ENCODE results near the gene CUX1. TPM values are rescaled to one million over a fixed set of nuclear protein-coding genes. Genes with fewer than 3 reads are reported as not detected.

Gene CUX1
- total RNA-seq, 1 experiment from 2014 or later, result 92.4 TPM

DNA sequence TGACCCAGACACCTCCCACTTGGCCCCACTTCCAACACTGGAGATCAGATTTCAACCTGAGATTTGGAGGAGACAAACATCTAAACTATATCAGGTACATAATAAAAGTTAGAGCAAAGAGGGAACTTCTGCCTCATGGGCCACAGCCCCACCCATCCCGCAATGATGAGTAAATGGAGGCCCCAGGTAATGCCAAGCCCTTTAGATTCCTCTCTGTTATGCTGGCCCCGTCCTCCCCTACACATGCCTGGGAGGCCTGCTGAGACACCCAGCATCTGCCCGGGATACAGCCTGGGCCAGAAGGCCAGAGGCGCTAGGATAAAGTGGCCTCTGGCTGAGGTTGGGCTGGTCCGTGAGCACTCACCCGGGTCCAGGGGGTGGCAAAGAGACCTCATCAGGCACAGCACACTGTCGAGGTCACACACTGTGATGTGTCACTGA lies 283.7 kb downstream of the CUX1 start:
- Histone ChIP-seq H3K9ac (ENCODE audit: low read length) (no peak overlapping the region), H3K4me2 (ENCODE audit: low read depth, low read length, poor library complexity, severe bottlenecking) (no peak overlapping the region), H3K4me1 (ENCODE audit: low read length) (no peaks in the 10 kb centered on the region), H4K20me1 (ENCODE audit: insufficient read depth, low read depth, low read length) (no peaks in the 10 kb centered on the region), H3K36me3 (ENCODE audit: insufficient read depth, low read length) (peaks cover 27% of the 10 kb centered on the region; the same call in 1 of the 2 replicates), H3K9me3 (ENCODE audit: low read length) (no peaks in the 10 kb centered on the region), H3K79me2 (ENCODE audit: low read length) (0 out of 2 replicates have a peak, but pooled peaks cover 14% of the 10 kb centered on the region), H3K4me3 (ENCODE audit: low read length) (no peak overlapping the region), H3K27ac (ENCODE audit: low read length) (no peak overlapping the region), H3K9me2 (replicated peaks; ENCODE audit: insufficient read depth, low read length) (no peaks in the 10 kb centered on the region), H2AFZ (ENCODE audit: low read length) (no peak overlapping the region), H3K27me3 (ENCODE audit: low read length) (no peaks in the 10 kb centered on the region)
- DNase-seq, result no peak

- H3K27me3 ChIP-seq (ENCODE audit: low read length), result no peaks in the 10 kb centered on the region
- no peak overlapping the region for H2AFZ ChIP-seq (ENCODE audit: low read length)
- no peak overlapping the region for H3K4me2 ChIP-seq (ENCODE audit: low read depth, low read length, poor library complexity, severe bottlenecking)
- no peak overlapping the region for H3K27ac ChIP-seq (ENCODE audit: low read length)
- DNase-seq, result no peak
- no peaks in the 10 kb centered on the region for H3K9me2 ChIP-seq (replicated peaks; ENCODE audit: insufficient read depth, low read length)
- H4K20me1 ChIP-seq (ENCODE audit: insufficient read depth, low read depth, low read length), result no peaks in the 10 kb centered on the region
- 0 out of 2 replicates have a peak, but pooled peaks cover 10% of the 10 kb centered on the region for H3K79me2 ChIP-seq (ENCODE audit: low read length)
- no peak overlapping the region for H3K9ac ChIP-seq (ENCODE audit: low read length)
- H3K9me3 ChIP-seq (ENCODE audit: low read length), result no peaks in the 10 kb centered on the region
- no peaks in the 10 kb centered on the region for H3K4me1 ChIP-seq (ENCODE audit: low read length)
- H3K4me3 ChIP-seq (ENCODE audit: low read length), result no peak overlapping the region
- H3K36me3 ChIP-seq (ENCODE audit: insufficient read depth, low read length), result peaks cover 26% of the 10 kb centered on the region; the same call in 1 of the 2 replicates
These were observed 284.5 kb downstream of the CUX1 start for GRCh38 chr7:102101926-102102325.

DNA sequence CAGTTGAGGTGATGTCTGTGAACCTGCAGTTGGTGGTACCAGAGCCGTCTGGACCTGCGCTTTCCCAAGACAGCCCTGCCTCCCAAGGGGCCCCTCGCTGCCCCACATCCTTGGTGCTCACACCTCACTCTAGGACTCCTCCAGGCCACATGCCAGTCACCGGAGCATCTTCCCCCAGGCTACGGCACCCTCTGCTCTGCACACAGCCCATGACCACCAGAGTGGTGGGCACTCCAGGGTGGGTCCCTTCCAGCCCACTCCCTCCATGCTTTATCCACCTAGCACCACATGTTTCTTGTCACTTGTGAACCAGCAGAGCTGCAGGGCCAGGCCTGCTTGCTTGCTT lies 285.6 kb downstream of the CUX1 start:
- H3K4me3 ChIP-seq (ENCODE audit: low read length), result no peak overlapping the region
- 0 out of 2 replicates have a peak, but pooled peaks cover 4% of the 10 kb centered on the region for H3K79me2 ChIP-seq (ENCODE audit: low read length)
- H3K9me2 ChIP-seq (replicated peaks; ENCODE audit: insufficient read depth, low read length), result no peaks in the 10 kb centered on the region
- no peak overlapping the region for H3K4me2 ChIP-seq (ENCODE audit: low read depth, low read length, poor library complexity, severe bottlenecking)
- no peak overlapping the region for H3K9ac ChIP-seq (ENCODE audit: low read length)
- H3K4me1 ChIP-seq (ENCODE audit: low read length), result no peaks in the 10 kb centered on the region
- no peak for DNase-seq
- no peaks in the 10 kb centered on the region for H3K9me3 ChIP-seq (ENCODE audit: low read length)
- no peaks in the 10 kb centered on the region for H3K27me3 ChIP-seq (ENCODE audit: low read length)
- no peaks in the 10 kb centered on the region for H4K20me1 ChIP-seq (ENCODE audit: insufficient read depth, low read depth, low read length)
- peaks cover 26% of the 10 kb centered on the region; the same call in 1 of the 2 replicates for H3K36me3 ChIP-seq (ENCODE audit: insufficient read depth, low read length)
- H2AFZ ChIP-seq (ENCODE audit: low read length), result no peak overlapping the region
- no peak overlapping the region for H3K27ac ChIP-seq (ENCODE audit: low read length)

DNA sequence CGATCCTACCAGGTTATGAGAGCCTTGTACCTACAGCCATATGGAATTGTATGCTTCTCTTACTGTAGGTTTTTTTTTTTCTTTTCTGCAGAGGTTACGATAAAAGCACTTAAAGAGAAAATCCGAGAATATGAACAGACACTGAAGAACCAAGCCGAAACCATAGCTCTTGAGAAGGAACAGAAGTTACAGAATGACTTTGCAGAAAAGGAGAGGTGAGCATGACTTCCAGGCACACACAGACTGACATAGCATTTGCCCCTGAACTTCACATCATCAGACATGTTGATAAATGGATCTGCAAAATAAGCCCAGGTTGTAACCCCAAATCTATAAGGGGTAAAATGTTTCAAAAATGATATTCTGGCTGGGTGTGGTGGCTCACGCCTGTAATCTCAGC lies 286.8 kb downstream of the CUX1 start:
- Histone ChIP-seq H3K4me3 (ENCODE audit: low read length) (no peak overlapping the region), H2AFZ (ENCODE audit: low read length) (no peak overlapping the region), H3K9me3 (ENCODE audit: low read length) (no peaks in the 10 kb centered on the region), H3K27ac (ENCODE audit: low read length) (no peak overlapping the region), H4K20me1 (ENCODE audit: insufficient read depth, low read depth, low read length) (no peaks in the 10 kb centered on the region), H3K4me1 (ENCODE audit: low read length) (no peaks in the 10 kb centered on the region), H3K36me3 (ENCODE audit: insufficient read depth, low read length) (peaks cover 26% of the 10 kb centered on the region; the same call in 1 of the 2 replicates), H3K9me2 (replicated peaks; ENCODE audit: insufficient read depth, low read length) (no peaks in the 10 kb centered on the region), H3K9ac (ENCODE audit: low read length) (no peak overlapping the region), H3K79me2 (ENCODE audit: low read length) (0 out of 2 replicates have a peak, but pooled peaks cover 1% of the 10 kb centered on the region), H3K27me3 (ENCODE audit: low read length) (no peaks in the 10 kb centered on the region), H3K4me2 (ENCODE audit: low read depth, low read length, poor library complexity, severe bottlenecking) (no peak overlapping the region)
- no peak for DNase-seq

- Histone ChIP-seq H3K4me1 (ENCODE audit: low read length) (no peaks in the 10 kb centered on the region), H3K27me3 (ENCODE audit: low read length) (no peaks in the 10 kb centered on the region), H2AFZ (ENCODE audit: low read length) (no peak overlapping the region), H3K9me2 (replicated peaks; ENCODE audit: insufficient read depth, low read length) (no peaks in the 10 kb centered on the region), H3K9ac (ENCODE audit: low read length) (no peak overlapping the region), H3K27ac (ENCODE audit: low read length) (no peak overlapping the region), H3K79me2 (ENCODE audit: low read length) (0 out of 2 replicates have a peak, but pooled peaks cover 2% of the 10 kb centered on the region), H3K36me3 (ENCODE audit: insufficient read depth, low read length) (peaks cover 27% of the 10 kb centered on the region; the same call in 1 of the 2 replicates), H3K4me2 (ENCODE audit: low read depth, low read length, poor library complexity, severe bottlenecking) (no peak overlapping the region), H4K20me1 (ENCODE audit: insufficient read depth, low read depth, low read length) (no peaks in the 10 kb centered on the region), H3K9me3 (ENCODE audit: low read length) (no peaks in the 10 kb centered on the region), H3K4me3 (ENCODE audit: low read length) (no peak overlapping the region)
- DNase-seq, result no peak
These were observed 289.2 kb downstream of the CUX1 start for GRCh38 chr7:102106625-102107024.

DNA sequence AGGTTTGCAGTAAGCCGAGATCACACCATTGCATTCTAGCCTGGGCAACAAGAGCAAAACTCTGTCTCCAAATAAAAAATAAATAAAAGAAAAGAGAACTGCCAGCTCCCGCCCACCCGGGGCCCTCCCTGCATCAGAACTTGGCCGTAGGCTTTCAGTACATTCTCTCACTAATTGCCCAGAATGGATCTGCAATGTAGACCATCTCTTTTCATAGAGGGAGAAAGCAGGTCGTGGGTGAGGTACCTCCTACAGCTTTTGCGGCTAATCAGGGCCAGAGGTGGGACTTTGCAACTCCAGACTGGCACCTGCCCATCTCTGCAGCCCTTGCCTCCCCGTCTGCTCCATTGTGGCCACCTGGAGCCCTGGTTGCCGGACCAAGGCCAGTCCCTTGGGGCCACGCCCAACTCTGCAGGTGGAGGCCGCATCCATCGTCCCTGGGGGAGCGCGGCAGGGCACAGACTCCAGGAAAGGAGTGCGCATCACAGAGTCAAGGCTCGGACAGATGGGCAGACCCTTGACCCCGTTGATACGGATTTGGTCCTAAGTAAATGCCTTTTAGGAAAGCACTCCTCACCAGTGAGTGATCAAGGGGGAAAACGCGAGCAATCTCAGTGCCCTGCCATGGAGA lies 290.2 kb downstream of the CUX1 start:
- no peaks in the 10 kb centered on the region for H3K27me3 ChIP-seq (ENCODE audit: low read length)
- H3K4me2 ChIP-seq (ENCODE audit: low read depth, low read length, poor library complexity, severe bottlenecking), result no peak overlapping the region
- no peak overlapping the region for H3K9ac ChIP-seq (ENCODE audit: low read length)
- H3K36me3 ChIP-seq (ENCODE audit: insufficient read depth, low read length), result peaks cover 30% of the 10 kb centered on the region; the same call in 1 of the 2 replicates
- no peaks in the 10 kb centered on the region for H3K9me3 ChIP-seq (ENCODE audit: low read length)
- no peak for DNase-seq
- H3K9me2 ChIP-seq (replicated peaks; ENCODE audit: insufficient read depth, low read length), result no peaks in the 10 kb centered on the region
- H4K20me1 ChIP-seq (ENCODE audit: insufficient read depth, low read depth, low read length), result no peaks in the 10 kb centered on the region
- no peaks in the 10 kb centered on the region for H3K4me1 ChIP-seq (ENCODE audit: low read length)
- H2AFZ ChIP-seq (ENCODE audit: low read length), result no peak overlapping the region
- H3K4me3 ChIP-seq (ENCODE audit: low read length), result no peak overlapping the region
- H3K79me2 ChIP-seq (ENCODE audit: low read length), result 0 out of 2 replicates have a peak, but pooled peaks cover 2% of the 10 kb centered on the region
- no peak overlapping the region for H3K27ac ChIP-seq (ENCODE audit: low read length)

DNA sequence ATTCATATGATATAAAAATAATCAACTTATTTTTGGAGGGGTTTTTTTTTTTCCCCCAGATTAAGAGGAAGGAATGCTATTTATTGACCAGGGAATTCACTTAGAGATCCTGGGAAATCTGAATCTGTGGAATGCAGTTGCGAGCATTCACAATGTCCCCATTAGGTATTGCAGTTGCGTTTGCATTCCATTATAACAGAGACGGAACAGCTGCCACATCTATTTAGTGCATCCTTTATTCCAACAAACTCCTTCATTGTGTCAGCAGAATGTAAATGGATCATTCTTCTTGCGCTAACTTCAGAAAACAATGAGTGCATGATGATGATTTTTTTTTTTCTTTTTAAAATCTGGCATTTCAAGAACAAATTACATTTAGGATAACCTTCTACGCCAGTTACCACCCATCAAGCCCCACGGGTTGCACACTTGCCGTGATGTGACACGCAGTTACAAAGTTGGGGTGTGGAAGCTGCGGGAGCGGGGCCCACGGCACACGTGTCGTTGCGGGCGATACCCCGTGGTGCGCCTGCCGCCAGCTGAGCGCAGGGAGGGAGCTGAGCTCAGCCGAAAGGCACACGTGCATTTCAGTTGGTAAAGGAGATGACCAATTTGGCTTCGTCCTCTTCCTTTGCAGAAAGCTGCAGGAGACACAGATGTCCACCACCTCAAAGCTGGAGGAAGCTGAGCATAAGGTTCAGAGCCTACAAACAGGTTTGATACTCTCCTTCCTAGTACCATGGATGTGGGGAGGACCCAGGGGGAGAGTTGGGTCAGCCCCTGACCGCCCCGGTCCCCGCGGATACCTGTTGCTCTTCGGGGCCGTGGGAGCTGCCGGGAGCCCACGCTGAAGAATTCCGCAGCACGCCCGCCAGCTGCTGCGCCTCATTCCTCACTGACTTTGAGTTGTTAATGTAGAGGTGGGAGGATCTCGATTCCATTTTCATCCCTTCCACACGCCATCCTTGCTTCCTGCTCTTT lies 293.9 kb downstream of the CUX1 start:
- no peak overlapping the region for H3K9ac ChIP-seq (ENCODE audit: low read length)
- H4K20me1 ChIP-seq (ENCODE audit: insufficient read depth, low read depth, low read length), result no peaks in the 10 kb centered on the region
- no peak overlapping the region for H3K4me3 ChIP-seq (ENCODE audit: low read length)
- no peak overlapping the region for H3K4me2 ChIP-seq (ENCODE audit: low read depth, low read length, poor library complexity, severe bottlenecking)
- no peak for DNase-seq
- H3K27ac ChIP-seq (ENCODE audit: low read length), result no peak overlapping the region
- H3K9me2 ChIP-seq (replicated peaks; ENCODE audit: insufficient read depth, low read length), result no peaks in the 10 kb centered on the region
- no peaks in the 10 kb centered on the region for H3K4me1 ChIP-seq (ENCODE audit: low read length)
- H3K36me3 ChIP-seq (ENCODE audit: insufficient read depth, low read length), result peaks cover 30% of the 10 kb centered on the region; the same call in 1 of the 2 replicates
- H2AFZ ChIP-seq (ENCODE audit: low read length), result no peak overlapping the region
- H3K27me3 ChIP-seq (ENCODE audit: low read length), result no peaks in the 10 kb centered on the region
- H3K9me3 ChIP-seq (ENCODE audit: low read length), result no peaks in the 10 kb centered on the region
- H3K79me2 ChIP-seq (ENCODE audit: low read length), result 0 out of 2 replicates have a peak, but pooled peaks cover 2% of the 10 kb centered on the region

- no peaks in the 10 kb centered on the region for H3K9me2 ChIP-seq (replicated peaks; ENCODE audit: insufficient read depth, low read length)
- no peak overlapping the region for H2AFZ ChIP-seq (ENCODE audit: low read length)
- H3K9me3 ChIP-seq (ENCODE audit: low read length), result no peaks in the 10 kb centered on the region
- H3K4me3 ChIP-seq (ENCODE audit: low read length), result no peak overlapping the region
- H3K36me3 ChIP-seq (ENCODE audit: insufficient read depth, low read length), result peaks cover 20% of the 10 kb centered on the region; the same call in 1 of the 2 replicates
- no peaks in the 10 kb centered on the region for H3K79me2 ChIP-seq (ENCODE audit: low read length)
- H3K4me2 ChIP-seq (ENCODE audit: low read depth, low read length, poor library complexity, severe bottlenecking), result no peak overlapping the region
- DNase-seq, result no peak
- H4K20me1 ChIP-seq (ENCODE audit: insufficient read depth, low read depth, low read length), result no peaks in the 10 kb centered on the region
- no peak overlapping the region for H3K9ac ChIP-seq (ENCODE audit: low read length)
- no peaks in the 10 kb centered on the region for H3K4me1 ChIP-seq (ENCODE audit: low read length)
- no peak overlapping the region for H3K27ac ChIP-seq (ENCODE audit: low read length)
- H3K27me3 ChIP-seq (ENCODE audit: low read length), result no peaks in the 10 kb centered on the region
These were observed 297.8 kb downstream of the CUX1 start for GRCh38 chr7:102115181-102115580.

All from Karpas-422 (cell line).